GM18499 (cell line): ENCODE measurements around the gene TOLLIP.

Source experiments
- ATAC-seq: cut with Tn5 transposase; IDR thresholded peaks from one replicate; pipeline ENCODE4 v1.9.1; 2021; ENCODE audit warnings: moderate number of reproducible peaks; ENCODE audit not compliant: insufficient read depth, unreplicated experiment

Gene TOLLIP

DNA sequence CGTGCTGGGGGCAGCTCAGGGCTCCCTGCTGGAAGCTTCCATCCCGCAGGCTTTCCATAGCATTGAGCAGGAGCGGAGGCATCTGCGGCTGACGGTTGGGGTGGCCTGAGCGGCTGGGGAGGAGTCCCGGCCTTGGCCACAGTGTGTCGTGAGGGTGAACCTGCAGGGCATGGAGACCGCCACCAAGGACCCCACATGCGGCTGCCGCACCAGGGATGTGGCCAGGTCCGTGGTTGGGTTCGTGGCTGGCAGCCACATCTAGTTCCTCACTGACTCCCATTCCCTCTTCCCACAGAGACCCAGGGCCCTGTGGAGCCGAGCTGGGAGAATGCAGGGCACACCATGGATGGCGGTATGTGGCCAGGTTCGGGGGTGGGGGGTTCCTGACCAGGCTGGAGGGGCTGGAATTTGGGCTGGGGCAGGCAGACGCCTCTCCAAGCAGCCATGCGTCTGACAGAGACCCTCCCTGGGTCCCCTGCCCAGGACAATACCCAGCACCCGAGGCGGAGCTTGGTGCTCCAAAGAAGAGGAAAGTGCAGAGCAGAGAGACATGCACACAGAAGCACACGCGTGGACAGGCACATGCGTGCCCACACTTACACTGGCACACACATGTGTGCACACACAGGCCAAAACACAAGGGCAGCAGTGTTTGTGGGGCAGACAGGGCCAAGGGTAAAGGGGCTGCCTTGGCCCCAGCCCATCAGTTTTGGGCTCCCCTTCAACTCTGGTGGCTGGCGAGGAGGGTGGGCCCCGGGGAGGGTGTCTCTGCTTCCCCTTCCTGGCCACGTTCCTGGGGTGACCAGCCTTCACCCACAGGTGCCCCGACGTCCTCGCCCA, 83.8 kb downstream of the TOLLIP start:
- ATAC-seq, result no peak

DNA sequence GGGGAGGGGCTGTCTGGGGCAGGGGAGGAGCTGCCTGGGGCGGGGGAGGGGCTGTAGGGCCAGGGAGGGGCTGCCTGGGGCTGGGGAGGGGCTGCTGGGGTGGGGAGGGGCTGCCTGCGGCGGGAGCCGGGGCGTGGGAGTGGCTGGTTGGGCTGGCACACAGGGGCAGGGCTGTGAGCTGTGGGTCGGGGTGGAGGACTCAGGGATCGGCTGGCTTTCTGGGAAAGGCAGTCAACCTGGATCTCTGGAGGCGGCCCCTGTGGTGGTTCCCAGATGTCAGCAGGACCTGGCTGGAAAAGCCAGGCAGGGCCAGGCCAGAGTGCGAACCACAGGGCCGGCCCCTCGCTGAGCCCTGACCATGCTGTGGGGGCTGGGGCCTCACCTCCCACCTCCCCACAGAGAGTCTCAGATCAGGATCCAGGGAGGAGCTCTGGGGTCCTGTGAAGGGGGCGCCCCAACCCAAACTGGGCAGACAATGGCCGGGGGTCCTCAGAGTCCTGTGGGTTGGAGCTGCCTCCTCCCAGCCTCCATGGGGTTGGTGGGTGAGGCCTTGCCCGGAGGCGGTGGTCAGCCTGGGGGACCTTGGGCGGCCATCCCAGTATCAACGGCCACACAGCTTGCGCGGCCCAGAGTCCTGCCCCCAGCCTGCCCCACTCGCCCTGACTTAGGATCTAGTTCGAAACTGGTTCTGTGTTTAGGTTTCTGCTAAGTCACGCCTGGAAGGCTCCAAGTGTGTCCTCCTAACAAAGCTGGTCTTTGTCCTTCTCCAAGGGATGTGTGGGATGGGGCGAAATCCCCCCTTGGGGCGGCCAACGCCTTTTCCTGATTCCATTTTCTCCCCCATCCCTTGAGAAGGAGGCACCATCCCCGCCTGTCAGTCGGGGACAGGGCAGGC, 84.7 kb downstream of the TOLLIP start:
- no peak for ATAC-seq
